Activated T-cell treated with anti-CD3 and anti-CD28 coated beads for 24 hours (primary cell): ENCODE measurements around the gene PRM1.
"Not testable (repeated sequence)": the region's sequence is repeated elsewhere in the genome, so short reads cannot be mapped to it uniquely, and the experiment has no call there.

Source experiments
- DNase-seq: peaks from one replicate; pipeline ENCODE4 v3.0.0-alpha.2; 2020; ENCODE audit warnings: low read depth

Gene PRM1

DNA sequence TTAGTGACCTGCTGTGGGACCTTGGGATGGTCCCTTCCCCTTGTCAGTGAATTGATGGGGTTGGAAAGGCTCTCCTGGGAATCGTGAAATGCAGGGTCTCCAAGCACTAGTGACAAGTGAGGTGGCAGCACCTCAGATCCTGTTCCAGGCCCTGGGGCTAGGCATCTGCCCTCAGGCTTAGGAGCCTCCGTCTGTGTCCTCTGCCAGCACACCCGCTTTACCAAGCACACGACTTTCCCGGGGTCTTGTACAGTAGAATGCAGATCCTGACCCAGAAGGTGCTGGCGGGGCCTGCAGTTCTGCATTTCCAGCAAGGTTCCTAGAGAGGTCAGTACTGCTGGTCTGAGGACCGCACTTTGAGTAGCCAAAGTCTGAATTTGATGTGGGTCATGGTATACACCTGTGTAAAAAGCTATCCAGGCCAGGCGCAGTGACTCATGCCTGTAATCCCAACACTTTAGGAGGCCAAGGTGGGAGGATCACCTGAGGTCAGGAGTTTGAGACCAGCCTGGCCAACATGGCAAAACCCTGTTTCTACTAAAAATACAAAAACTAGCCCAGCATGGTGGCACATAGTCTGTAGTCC is 33.3 kb upstream of the PRM1 start:
- no peak for DNase-seq

DNA sequence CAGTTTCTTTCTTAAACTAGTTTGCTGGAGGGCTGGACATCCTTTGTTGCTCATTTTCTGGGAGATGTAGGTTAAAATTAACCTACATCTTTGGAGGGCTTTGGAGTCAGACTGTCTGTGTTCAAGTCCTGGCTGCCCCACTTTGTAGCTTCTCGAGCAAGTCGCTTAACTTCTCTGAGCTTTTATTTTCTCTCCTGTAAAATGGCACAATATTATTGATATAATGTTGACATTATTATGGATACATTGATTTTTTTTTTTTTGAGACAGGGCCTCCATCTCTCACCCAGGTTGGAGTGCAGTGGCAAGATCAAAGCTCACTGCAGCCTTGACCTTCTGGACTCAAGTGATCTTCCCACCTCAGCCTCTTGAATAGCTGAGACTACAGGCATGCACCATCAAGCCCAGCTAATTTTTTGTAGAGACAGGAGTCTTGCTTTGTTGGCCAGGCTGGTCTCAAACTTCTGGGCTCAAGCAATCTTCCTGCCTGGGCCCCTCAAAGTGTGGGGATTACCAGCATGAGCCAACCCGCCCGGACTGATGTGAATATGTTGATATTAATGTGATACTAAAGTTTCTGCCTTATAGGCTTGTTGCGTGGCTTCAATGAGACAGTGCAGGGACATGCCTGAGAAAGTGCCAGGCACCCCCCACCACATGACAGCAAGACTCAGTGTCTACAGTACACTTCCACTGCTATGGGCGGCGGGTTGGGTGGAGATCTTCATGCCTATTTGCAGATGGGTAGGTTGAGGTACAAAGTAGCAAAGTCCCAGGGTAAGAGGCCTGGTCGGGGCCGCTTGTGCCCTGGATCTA is 32.6 kb upstream of the PRM1 start:
- no peak for DNase-seq

DNA sequence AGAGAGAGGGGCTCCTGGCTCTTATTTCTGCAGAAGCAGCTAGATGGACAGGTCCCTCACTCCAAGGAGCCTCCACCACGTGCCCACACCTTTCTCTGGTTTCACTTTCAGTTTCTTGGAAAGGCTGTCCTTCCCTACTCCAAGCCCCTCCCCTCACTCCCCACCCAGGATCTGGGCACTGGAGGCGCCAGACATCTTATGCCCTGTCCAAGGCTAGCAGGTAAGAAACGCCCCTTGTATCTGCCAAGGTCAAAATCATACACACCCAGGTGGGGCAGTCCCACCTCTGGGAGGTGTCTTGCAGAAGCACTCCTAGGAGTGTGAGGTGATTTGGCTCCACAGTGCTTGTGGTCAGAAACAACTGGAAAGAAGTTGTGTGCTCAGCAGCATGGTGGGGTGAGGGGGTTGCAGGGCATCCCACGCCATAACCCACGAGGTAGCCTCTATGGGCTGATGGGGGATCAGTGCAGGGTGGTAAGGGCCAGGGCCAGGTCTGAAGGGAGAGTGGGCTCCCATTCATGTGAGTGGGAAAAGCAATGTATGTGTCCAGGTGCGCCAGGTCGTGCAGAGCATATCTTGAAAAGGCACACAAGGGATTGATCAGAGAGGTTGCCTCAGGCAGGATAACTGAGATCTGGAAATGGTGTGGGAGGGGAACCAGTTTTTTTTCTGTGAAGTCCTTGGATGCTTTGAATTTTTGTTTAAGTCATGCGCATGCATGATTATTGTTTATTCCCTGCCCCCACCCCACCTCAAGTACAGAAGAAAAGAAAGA is 31.8 kb upstream of the PRM1 start:
- DNase-seq = no peak

DNA sequence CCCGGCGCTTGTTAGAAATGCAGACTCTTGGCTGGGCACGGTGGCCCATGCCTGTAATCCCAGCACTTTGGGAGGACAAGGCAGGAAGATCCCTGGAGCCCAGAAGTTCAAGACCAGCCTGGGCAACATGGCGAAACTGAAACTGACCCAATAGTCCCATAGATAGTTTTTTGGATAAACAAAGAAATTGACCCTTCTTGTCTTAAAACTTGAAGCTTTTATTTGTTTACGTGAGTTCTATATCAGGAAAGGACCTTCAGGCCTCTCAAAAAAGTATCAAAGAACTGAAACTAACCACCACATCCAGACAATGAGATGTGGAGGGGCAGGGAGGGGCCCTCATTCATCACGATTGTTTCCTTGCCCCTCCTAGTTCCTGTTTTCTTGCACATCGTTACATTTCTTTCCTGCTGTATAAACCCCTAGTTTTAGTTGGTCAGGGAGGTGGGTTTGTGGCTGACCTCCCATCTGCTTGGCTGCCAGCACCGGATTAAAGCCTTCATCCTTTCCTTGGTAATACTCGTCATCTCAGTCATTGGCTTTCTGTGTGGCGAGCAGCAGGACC is 29.9 kb upstream of the PRM1 start:
- no peak for DNase-seq

DNA sequence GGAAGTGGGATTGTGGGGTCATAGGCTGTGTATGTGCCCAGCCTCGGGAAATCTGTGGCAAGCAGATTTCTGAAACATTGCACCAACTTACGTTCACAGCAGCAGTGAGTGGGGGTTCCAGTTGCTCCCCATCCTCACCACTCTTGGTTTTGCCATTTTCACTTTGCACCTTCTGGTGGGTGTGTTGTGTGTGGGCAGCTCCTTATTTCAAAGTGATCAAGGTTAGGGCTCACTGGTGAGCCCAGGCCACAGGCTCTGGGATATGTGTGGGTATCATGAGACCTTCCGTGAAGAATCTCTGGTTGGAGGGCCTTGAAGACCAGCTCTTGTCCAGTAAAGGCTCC is 29.5 kb upstream of the PRM1 start:
- no peak for DNase-seq

DNA sequence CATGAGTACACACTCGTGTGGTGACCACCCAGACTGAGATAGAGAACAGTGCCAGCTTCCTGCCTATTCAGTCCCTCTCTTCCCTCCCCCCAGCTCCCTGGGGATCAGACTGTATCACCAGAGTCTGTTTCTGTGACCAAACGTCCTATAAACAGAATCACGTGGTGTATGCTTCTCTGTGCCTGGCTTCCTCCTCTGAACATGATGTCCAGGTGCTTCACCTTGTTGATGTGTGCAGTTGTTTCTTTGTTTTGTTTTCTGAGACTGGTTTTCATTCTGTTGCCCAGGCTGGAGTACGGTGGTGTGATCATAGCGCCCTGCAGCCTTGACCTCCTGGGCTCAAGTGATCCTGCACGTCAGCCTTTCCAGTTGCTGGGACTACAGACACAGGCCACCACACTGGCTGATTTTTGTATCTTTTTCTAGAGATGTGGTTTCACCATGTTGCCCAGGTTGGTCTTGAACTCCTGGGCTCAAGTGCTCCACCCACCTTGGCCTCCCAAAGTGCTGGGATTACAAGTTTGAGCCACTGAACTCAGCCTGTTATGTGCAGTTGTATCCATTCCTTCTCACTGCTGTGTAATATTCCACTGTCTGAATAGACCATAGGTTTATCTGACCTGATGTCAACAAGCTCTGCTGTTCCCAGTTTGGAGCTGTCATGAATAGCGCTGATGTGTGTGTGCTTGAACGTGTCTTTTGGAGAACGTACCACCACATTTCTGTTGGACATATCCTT is 28.9 kb upstream of the PRM1 start:
- DNase-seq = no peak

DNA sequence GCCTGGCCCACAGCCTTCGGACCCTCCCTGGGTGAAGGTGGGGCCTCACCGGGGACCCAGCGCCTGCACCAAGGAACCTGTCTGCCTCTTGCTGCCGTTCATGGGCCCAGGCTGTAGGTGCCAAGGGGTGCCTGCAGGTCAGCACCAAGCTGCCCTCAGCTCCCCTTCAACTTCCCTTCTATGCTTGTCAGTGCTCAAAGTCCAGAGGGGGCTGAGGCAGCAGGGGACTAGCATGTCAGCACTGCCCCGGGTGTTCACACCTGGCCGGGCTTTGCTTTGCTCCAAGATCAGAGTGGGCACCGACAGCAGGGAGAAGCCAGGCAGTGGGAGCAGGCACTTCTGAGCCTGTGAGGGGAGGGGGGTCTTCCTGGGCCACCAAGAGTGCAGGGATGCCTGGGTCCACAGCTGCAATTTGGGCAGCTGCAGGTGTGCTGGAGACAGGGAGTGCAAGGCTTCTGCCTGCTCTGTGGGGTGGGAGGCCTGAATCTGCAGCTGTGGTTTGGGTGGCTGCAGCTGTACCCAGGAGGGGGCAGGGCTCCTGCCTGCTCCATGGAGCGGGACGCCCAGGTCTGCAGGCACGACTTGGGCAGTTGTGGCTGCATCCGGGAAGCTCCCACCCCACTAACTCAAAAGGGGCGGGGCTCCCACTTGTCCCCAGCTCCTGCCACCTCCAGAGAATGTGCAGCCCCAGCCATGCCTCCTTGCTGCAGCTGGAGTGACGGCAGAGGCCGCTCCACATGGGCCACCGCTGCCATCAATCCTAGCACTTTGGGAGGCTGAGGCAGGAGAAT is 27.6 kb upstream of the PRM1 start:
- DNase-seq = no peak

DNA sequence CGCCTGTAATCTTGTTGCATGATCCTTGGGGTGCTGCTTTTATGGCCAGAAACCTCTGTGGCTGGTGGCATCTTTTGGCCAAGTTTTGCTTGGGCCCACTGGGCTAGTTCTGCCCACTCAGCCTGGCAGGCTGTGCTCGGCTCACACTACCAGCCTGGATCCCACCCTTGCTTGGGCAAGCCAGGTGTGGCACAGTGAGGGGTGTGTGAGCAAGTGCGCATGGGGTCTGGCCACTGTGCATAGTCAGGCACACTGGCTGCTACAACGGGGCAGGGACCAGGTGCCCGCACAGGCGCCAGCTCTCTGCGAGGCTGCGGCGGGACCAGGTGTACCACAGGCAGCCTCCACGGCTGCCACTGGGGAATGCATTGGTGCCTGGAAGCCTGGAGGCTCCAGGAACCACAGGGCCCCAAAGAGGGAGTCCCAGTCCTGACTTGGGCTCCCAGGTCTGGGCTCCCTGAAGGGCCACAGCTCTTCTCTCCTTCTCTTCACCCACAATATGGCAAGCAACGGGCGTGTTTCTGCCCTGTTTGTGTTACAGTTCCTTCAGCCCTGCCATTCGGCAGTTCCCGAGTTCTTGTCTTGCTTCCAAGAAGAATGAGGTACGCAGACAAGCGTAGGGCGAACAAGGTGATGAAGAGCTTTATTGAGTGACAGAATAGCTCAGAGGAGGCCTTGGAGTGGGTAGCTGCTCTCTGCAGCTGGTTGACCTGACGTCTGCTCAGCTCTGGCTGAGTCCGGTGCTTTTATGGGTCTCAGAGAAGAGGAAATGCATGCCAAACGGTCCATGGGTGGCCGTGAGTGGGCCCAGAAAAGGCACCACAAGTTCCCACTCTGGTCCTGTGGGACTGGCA is 26.7 kb upstream of the PRM1 start:
- no peak for DNase-seq

DNA sequence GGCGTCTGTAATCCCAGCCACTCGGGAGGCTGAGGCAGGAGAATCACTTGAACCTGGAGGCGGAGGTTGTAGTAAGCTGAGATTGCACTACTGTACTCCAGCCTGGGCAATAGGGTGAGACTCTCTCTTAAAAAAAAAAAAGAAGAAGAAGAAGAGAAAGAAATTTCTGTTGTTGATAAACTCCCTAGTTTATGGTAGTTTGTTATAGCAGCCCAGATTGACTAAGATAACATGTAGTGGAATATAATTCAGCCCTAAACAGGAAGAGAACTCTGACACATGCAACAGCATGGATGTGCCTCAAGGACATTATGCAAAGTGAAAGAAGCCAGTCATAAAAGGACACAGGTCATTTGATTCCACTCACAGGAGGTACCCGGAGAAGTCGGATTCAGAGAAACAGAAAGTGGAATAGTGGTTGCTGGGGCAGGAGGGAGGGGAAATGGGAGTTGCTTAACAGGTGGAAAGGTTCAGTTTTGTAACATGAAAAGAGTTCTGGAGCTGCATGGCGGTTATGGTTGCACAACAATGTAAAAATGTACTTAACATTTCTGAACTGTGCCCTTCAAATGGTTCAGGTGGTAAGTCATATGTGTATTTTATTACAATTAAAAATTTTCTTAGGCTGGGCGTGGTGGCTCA is 26.0 kb upstream of the PRM1 start:
- no peak for DNase-seq

DNA sequence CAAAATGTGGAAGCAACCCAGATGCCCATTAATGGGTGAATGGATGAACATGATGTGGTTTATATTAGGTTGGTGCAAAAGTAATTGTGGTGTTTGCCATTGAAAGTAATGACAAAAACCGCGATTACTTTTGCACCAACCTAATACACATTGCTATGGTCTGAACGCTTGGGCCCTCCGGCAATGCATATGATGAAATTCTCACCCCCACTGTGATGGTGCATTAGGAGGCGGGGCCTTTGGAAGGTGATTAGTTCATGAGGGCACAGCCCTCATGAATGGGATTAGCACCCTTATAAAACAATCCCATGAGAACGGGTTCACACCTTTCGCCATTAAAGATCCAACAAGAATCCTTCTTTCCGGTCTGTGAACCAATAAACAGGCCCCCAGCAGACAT is 25.3 kb upstream of the PRM1 start:
- no peak for DNase-seq

DNA sequence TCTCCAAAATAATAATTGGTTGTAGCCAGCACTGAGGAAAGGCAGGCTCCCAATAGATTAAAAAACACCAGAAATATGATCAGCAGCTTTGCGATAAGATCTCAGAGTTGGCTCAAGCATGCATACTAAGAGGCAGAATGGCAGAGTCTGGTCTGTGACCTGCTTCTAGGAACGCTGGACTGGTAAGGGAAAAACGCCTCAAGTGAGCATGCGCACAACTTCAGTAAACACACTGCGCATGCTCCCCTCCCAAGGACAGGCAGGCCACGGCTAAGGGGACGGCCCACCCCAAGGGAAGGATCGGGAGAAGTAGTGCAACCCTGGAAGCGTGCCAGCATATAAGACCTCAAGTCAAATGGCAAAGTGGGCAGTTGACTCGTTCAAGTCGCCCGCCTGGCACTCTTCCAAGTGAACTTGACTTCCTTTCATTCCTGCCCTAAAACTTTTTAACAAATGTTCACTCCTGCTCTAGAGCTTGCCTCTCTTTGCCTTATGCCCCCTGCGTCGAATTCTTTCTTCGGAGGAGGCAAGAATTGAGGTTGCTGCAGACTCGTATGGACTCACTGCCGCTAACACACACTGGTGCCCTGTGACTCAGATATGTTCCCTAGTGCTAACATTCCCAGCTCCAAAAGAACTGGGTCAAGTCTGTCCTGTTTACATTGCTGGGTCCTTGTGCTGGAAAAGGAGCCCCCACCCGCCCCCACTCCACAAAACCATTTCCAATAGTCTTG is 22.4 kb upstream of the PRM1 start:
- no peak for DNase-seq

DNA sequence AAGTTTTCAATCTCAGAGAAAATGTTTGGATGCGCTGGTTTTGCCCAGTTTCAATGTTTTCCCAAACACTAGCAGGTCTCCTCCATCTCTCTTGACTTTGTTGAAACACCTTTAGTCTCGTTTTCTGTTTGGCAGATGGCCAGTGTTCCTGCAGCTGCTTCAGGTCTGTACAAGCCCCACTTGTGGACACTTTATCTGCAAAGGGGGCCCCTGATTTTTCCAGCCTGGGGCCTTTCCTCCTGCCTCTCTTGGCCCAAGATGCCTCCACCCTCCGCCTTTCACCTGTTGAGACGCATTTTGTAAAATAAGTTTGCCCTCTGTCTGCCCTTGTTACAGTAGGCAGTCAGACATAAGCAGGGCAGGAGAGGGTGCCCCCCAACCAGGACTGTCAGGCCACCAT is 21.8 kb upstream of the PRM1 start:
- no peak for DNase-seq

DNA sequence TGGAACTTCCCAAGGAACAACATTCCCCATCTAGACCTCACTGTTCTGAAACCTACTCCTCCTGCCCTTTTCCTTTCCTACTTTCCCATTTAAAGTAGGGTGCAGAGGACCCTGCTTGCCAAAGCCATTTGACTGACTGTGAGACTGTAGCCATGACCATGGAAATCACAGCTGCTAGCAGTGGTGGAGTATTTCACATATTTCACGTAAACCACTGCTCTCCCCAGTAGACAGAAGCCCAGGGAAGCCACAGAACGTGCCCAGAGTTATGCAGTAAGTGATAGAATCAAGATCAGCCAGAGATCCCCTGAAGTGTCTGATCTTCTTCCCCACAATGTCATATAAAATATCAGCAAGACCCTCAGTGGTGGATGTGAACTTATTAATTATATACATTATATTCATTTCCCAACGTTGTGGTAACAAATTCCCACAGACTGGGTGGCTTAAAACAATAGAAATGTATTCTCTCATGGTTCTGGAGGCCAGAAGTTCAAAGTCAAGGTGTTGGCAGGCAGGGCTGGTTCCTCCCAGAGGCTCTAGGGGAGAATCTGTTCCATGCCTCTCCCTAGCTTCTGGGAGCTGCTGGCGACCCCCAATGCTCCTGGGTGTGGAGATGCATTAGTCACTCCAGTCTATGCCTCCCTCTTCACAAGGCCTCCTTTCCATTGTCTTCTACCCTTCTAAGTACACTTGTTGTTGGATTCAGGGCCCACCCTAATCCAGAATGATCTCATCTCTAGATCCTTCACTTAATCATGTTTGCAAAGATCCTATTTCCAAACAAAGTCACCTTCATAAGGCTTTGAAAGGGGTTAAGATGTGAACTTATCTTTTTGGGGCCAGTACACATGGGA is 20.7 kb upstream of the PRM1 start:
- no peak for DNase-seq

DNA sequence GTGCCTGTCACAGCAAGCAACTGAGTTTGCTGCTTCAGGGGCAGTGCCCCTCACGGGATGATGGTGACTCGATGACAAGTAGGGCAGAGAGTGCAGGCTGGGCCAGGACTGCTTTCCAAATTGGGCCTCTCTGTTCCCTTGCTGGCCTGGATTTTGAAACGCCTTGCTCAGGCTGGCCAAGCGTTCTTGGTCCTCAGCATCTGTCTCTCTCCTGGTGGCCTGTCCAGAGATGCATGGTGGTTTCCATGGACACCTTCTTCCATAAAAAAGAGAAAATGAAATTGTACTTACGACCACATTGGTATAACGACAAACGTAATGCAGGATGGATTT is 19.4 kb upstream of the PRM1 start:
- DNase-seq = no peak

DNA sequence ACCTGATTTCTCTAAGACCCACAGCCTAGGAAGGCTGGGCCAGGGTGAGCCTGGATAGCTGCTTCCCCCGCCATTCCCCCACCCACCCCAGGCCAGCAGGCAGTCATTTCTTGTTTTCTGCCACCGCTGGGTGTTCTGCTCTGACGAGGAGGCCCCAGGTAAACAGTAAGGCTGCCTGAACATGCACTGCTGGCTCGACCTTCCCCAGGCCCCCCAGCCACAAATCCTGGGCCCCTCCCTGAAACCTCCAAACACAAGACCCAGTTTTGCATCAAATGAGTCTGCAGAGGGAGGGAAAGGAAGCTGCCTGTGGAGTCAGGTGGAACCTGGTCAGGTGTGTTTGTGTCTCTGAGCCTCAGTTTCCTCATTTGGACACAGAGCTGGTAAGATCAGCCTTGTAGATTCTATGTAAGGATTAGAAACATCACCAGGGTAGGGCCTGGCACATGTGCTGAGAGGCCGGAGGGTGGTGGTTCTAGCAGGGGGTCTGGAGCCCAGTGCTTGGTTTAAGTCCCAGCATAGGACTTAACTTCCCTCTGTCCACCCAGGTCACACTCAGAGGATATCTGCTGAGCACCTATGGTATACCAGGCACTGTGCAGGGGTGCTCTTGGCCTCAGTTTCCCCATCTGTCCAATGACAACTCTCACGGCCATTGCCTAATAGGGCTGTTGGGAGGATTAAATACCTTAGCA is 18.9 kb upstream of the PRM1 start:
- no peak for DNase-seq

DNA sequence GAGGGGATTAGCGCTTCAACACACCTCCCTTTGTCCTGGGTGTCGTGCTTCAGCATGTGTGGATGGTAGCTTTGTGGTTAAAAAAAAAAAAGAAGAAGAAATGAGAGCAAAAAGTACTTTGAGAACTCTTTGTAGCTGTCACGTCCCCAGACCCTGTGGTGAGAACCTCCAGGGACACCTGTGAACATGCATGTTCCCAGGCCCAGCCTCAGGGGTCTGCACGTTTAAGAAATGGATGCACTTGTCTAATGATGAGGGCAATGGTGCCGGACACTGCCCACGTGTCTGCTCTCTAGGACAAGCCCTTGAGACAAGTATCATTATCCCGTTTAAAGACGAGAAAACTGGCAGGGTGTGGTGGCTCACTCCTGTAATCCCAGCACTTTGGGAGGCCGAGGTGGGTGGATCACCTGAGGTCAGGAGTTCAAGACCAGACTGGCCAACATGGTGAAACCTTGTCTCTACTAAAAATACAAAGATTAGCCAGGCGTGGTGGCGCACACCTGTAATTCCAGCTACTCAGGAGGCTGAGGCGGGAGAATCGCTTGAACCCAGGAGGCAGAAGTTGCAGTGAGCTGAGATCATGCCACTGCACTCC is 17.9 kb upstream of the PRM1 start:
- DNase-seq = not testable (repeated sequence)

DNA sequence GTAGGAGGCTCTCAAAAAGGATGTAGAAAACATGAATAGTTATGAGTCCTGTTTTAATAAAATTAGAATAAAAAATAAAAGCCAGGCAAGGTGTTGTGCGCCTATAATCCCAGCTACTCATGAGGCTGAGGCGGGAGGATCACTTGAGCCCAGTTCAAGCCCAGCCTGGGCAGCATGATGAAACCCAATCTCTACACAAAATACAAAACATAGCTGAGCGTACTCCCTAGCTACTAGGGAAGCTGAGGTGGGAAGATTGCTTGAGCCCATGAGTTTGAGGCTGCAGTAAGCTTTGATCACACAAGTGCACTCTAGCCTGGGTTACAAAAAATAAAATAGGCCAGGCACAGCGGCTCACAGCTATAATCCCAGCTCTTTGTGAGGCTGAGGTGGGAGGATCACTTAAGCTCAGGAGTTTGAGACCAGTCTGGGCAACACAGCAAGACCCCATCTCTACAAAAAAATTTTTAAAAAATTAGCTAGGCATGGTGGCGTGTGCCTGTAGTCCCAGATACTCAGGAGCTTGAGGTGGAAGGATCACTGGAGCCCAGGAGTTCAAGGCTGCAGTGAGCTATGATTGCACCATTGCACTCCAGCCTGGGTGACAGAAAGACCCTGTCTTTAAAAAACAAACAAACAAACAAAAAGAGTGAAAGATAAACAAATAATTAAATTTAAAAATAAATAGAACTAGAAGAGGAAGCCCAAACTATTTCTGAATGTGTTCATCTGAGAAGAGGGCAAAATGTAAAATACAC is 17.2 kb upstream of the PRM1 start:
- DNase-seq = no peak
